Activated T-cell treated with anti-CD3 and anti-CD28 coated beads, Interleukin-2, amount 50 U/mL, for 4 hours (primary cell): ENCODE results near the gene CYLD. TPM values are rescaled to one million over a fixed set of nuclear protein-coding genes. Genes with fewer than 3 reads are reported as not detected.

Source experiments
- ATAC-seq, 2 donors: fragments of 200-7000 bp; cut with Tn5 transposase; one replicate each; pipeline ENCODE4 v1.10.0; 2021
- DNase-seq: peaks from one replicate; pipeline ENCODE4 v3.0.0-alpha.2; 2020
- H3K27me3 Mint-ChIP-seq: one replicate; pipeline ENCODE4 v1.8.0; 2021; ENCODE audit warnings: low read depth, mixed read lengths
- H3K36me3 Mint-ChIP-seq: one replicate; pipeline ENCODE4 v1.8.0; 2022; ENCODE audit warnings: mixed read lengths; ENCODE audit not compliant: insufficient read depth
- H3K4me1 Mint-ChIP-seq: one replicate; pipeline ENCODE4 v1.8.0; 2021; ENCODE audit warnings: low read depth, mixed read lengths
- H3K4me3 Mint-ChIP-seq: one replicate; pipeline ENCODE4 v1.8.0; 2021; ENCODE audit warnings: mild to moderate bottlenecking, moderate library complexity, mixed read lengths
- H3K9me3 Mint-ChIP-seq: one replicate; pipeline ENCODE4 v1.8.0; 2021; ENCODE audit warnings: mixed read lengths
- total RNA-seq, 3 donors: library from RNA; stranded (reverse); gene quantifications; one replicate each; pipeline ENCODE4 v1.2.1, GENCODE V29; 2021

Gene CYLD
- total RNA-seq, 3 donors from 2014 or later: 84.5 to 133 (median 88.4) TPM

GRCh38 chr16:50802961-50803360 lies 61.1 kb downstream of the CYLD start:
- Mint-ChIP-seq H3K36me3 (peaks cover 7% of the 10 kb centered on the region), H3K4me3 (no peak overlapping the region), H3K4me1 (peaks cover 10% of the 10 kb centered on the region), H3K9me3 (no peaks in the 10 kb centered on the region), H3K27me3 (no peaks in the 10 kb centered on the region)
- DNase-seq: no peak
- no peak for ATAC-seq

DNA sequence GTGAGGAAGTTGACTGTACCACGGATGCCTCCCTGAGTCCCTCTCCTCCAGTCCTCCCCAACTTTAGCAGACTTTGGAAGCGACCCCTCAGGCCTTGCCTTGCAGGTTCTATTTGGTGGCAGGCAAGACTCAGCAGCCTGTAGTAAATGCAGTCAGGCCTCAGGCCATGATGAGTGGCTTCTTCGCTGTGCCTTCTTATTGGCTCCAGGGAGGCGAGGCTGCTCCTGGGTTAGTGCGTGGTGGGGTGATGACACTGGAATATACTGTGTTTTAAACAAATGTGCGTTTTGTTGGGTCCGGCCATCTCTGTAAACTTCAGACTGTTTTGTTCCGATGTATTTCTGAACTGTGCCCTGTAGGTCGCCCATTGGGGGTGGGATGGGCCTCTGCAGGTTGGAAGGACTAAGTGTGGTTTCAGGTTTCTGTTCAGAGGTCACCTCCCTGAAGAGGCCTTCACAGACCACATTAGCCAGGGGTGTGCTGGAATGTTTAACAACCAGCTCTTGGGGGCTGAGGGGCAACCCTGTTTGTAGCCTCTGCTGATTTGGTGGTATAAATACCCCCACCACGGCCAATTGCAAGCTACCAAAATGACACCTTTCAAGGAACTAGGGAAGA lies 62.5 kb downstream of the CYLD start:
- H3K4me1 Mint-ChIP-seq: peaks cover 10% of the 10 kb centered on the region
- H3K9me3 Mint-ChIP-seq: no peaks in the 10 kb centered on the region
- H3K36me3 Mint-ChIP-seq: no peaks in the 10 kb centered on the region
- ATAC-seq: no peak
- DNase-seq: no peak
- no peak overlapping the region for H3K4me3 Mint-ChIP-seq
- H3K27me3 Mint-ChIP-seq: no peaks in the 10 kb centered on the region

GRCh38 chr16:50806099-50807062 lies 64.5 kb downstream of the CYLD start:
- ATAC-seq (peak; percentile 96 to 98), DNase-seq (peak; percentile 81)
- Mint-ChIP-seq H3K4me3 (peak overlapping the region; percentile 71), H3K4me1 (peaks cover 10% of the 10 kb centered on the region), H3K27me3 (no peaks in the 10 kb centered on the region), H3K9me3 (no peaks in the 10 kb centered on the region), H3K36me3 (no peaks in the 10 kb centered on the region)

DNA sequence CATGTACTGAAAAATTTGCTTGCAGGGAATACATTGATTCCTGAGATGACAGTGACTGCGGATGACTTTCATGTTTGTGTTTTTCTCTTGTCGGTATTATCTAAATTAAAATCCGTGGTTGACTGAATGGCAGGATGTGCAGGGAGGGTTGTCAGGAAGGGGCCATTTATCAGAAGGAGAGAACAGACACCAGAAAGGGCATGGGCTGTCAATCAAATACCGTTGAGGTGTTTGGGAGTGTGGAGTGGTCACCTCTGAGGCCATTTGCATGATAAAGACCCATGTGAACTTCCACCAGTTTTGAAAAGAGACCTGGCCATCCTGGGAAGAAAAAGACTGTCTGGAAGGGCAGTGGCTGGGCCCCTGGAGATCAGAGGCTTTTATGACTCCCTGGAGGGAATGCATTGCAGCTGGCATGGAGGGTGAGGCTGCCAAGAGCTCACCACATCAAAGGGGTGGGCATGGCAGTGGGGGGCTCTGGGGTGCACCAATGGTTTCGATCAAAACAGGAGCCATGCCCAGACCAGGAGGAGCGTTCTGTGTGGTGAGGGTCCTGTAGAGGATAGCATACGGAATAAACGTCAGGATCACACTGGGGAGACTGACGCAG lies 67.1 kb downstream of the CYLD start:
- Mint-ChIP-seq H3K27me3 (no peaks in the 10 kb centered on the region), H3K4me1 (peaks cover 10% of the 10 kb centered on the region), H3K4me3 (no peak overlapping the region), H3K9me3 (no peaks in the 10 kb centered on the region), H3K36me3 (no peaks in the 10 kb centered on the region)
- ATAC-seq: no peak
- DNase-seq: no peak

DNA sequence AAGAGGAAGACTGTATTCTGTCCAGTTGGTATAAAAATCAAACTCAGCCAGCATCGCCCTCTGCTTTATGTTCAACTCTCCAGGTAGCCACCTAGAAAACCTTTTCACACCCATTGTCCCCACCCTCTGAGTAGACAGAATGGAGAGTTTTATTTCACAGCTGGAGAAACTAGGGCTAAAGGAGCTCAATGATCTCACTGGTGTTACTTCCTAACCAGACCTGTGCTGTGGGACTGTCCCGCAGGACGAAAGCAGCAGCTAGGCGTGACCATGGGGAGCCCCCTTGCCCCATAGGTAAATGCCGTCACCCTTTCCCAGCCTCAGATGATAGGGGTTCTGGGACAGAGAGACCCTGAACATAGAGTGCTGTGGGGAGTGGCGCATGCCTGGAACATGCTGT lies 67.7 kb downstream of the CYLD start:
- no peak for ATAC-seq

GRCh38 chr16:50810241-50810965 lies 68.5 kb downstream of the CYLD start:
- no peaks in the 10 kb centered on the region for H3K9me3 Mint-ChIP-seq
- peaks cover 10% of the 10 kb centered on the region for H3K4me1 Mint-ChIP-seq
- DNase-seq (no peak), ATAC-seq (no peak)
- no peaks in the 10 kb centered on the region for H3K27me3 Mint-ChIP-seq
- no peak overlapping the region for H3K4me3 Mint-ChIP-seq
- no peaks in the 10 kb centered on the region for H3K36me3 Mint-ChIP-seq

More for the DNA sequence above, 67.7 kb downstream of the CYLD start:
- Mint-ChIP-seq H3K9me3 (no peaks in the 10 kb centered on the region), H3K27me3 (no peaks in the 10 kb centered on the region), H3K36me3 (no peaks in the 10 kb centered on the region), H3K4me3 (no peak overlapping the region), H3K4me1 (peaks cover 10% of the 10 kb centered on the region)
- DNase-seq: no peak

DNA sequence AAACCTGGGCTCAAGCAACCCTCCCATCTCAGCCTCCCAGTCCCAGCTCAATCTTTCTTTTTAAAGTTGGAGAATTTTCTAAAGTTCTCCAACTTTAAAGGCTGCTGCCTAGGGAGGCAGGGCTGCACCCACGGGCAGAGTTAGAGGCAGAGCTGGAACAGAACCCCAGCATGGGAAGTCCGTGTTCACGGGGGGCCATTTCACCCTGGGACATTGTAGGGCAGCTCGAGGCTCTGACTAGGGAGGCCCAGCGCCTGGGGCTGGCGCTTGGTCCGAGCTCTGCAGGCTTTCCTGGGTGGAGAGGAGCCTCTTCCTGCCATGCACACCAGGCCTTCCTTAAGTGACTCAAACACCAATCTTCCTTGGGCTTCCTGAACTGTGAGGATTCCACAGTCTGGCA lies 70.2 kb downstream of the CYLD start:
- Mint-ChIP-seq H3K4me1 (no peaks in the 10 kb centered on the region), H3K36me3 (no peaks in the 10 kb centered on the region), H3K9me3 (no peaks in the 10 kb centered on the region), H3K27me3 (peaks cover 2% of the 10 kb centered on the region), H3K4me3 (no peak overlapping the region)
- DNase-seq (no peak), ATAC-seq (no peak)

DNA sequence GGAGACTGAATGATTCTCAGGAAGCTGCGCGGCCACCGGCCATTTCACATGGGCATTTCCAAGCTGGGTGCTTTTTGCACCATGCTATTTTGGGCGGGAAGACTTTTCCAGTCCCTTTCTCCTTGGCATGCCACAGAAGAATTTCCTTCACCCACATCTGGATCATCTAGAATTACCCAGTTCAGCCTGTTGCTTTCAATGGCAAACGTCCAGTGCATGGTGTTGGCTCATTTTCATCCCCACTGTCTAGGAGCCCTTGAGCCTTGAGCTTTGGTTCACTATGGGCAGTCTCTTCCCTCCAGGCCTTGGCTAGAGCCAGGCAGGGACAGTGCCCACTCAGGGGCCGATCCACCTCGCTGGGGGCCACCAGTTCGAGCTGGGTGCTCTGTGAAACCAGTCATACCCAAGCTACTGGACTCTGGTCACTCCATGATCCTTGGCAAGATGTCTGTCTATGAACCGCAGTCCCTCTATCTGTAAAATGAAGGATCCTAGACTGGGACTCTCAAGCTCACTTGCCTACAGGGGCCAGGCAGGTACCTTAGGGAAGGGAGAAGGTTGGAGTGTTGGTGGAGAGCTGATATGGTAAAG lies 71.1 kb downstream of the CYLD start:
- ATAC-seq: no peak
- no peaks in the 10 kb centered on the region for H3K9me3 Mint-ChIP-seq
- H3K4me1 Mint-ChIP-seq: no peaks in the 10 kb centered on the region
- peaks cover 2% of the 10 kb centered on the region for H3K27me3 Mint-ChIP-seq
- no peak for DNase-seq
- no peaks in the 10 kb centered on the region for H3K36me3 Mint-ChIP-seq
- no peak overlapping the region for H3K4me3 Mint-ChIP-seq

GRCh38 chr16:50814052-50814451 lies 72.2 kb downstream of the CYLD start:
- DNase-seq (no peak), ATAC-seq (no peak)
- Mint-ChIP-seq H3K27me3 (peaks cover 2% of the 10 kb centered on the region), H3K4me1 (no peaks in the 10 kb centered on the region), H3K4me3 (no peak overlapping the region), H3K36me3 (no peaks in the 10 kb centered on the region), H3K9me3 (no peaks in the 10 kb centered on the region)

- ATAC-seq (no peak), DNase-seq (no peak)
- H3K4me3 Mint-ChIP-seq: no peak overlapping the region
These were observed 72.7 kb downstream of the CYLD start for GRCh38 chr16:50814541-50814940.

DNA sequence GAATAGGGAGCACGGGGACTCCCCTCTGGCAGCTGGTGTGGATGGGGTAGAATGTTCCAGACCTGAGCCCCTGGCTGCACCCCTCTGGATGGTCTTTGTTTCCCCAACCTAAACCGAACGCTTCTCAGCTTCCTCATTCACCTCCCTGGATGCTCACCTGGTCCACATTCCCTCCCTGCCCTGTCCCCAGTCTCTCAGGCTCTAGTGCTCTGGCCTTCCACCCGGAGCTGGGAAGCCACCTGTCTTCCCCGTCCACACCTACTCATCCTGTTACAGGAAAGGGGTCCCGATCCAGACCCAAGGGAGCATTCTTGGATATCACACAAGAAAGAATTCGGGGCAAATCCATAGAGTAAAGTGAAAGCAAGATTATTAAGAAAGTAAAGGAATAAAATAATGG lies 73.5 kb downstream of the CYLD start:
- Mint-ChIP-seq H3K4me3 (no peak overlapping the region), H3K4me1 (no peaks in the 10 kb centered on the region), H3K27me3 (peaks cover 2% of the 10 kb centered on the region), H3K36me3 (no peaks in the 10 kb centered on the region), H3K9me3 (no peaks in the 10 kb centered on the region)
- ATAC-seq (no peak), DNase-seq (no peak)

More at GRCh38 chr16:50814541-50814940, 72.7 kb downstream of the CYLD start:
- no peaks in the 10 kb centered on the region for H3K4me1 Mint-ChIP-seq
- H3K27me3 Mint-ChIP-seq: peaks cover 2% of the 10 kb centered on the region
- H3K36me3 Mint-ChIP-seq: no peaks in the 10 kb centered on the region
- no peaks in the 10 kb centered on the region for H3K9me3 Mint-ChIP-seq

- no peak overlapping the region for H3K4me3 Mint-ChIP-seq
- H3K9me3 Mint-ChIP-seq: no peaks in the 10 kb centered on the region
- peaks cover 4% of the 10 kb centered on the region for H3K27me3 Mint-ChIP-seq
- ATAC-seq (no peak), DNase-seq (no peak)
- no peaks in the 10 kb centered on the region for H3K4me1 Mint-ChIP-seq
- H3K36me3 Mint-ChIP-seq: no peaks in the 10 kb centered on the region
These were observed 75.1 kb downstream of the CYLD start for GRCh38 chr16:50816901-50817555.

- H3K27me3 Mint-ChIP-seq: peaks cover 4% of the 10 kb centered on the region
- ATAC-seq: no peak
- H3K36me3 Mint-ChIP-seq: no peaks in the 10 kb centered on the region
- no peaks in the 10 kb centered on the region for H3K4me1 Mint-ChIP-seq
- no peak for DNase-seq
- no peak overlapping the region for H3K4me3 Mint-ChIP-seq
- H3K9me3 Mint-ChIP-seq: no peaks in the 10 kb centered on the region
These were observed 76.5 kb downstream of the CYLD start for GRCh38 chr16:50818380-50818779.
